ENCODE measurements around the gene IAPP.
A peak's percentile ranks its signal among the peaks of the same experiment; 100 is the strongest.
"Not testable (repeated sequence)": the region's sequence is repeated elsewhere in the genome, so short reads cannot be mapped to it uniquely, and the experiment has no call there.

IAPP gene

DNA sequence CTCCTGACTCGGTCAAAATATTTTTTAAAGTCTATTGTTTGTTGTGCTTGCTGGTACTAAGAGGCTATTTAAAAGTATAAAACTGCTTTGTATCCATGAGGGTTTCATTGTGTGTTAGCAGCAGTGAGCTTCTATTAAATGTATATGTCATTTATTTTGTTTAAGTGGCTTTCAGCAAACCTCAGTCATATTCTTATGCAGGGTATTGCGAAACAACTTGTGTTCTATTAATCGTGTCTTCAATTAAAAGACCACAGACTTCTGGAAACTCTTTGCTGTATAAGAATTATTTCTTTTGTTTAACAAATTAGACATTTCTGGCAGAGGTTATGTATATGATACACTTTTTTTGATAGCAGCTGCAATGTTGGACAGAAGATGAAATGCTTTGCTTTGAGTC is 6.5 kb downstream of the IAPP start:
- no peak overlapping the region for H3K27ac ChIP-seq (ENCODE audit: insufficient read depth in 1 of 2, low read depth in 1 of 2, low read length in 2 of 2, poor library complexity in 1 of 2, severe bottlenecking in 2 of 2)
- no peak for DNase-seq
- ChIA-PET CTCF (no interaction called here), POLR2A (no interaction called here)
- no peaks in the 10 kb centered on the region for H3K36me3 ChIP-seq (ENCODE audit: control insufficient read depth in 4 of 4, insufficient read depth in 4 of 4, low read length in 3 of 4)
- no peaks in the 10 kb centered on the region for H3K4me1 ChIP-seq (ENCODE audit: control extremely low read depth in 1 of 4, control insufficient read depth in 4 of 4, insufficient read depth in 4 of 4, low read length in 3 of 4)
- H3K4me3 ChIP-seq (ENCODE audit: control insufficient read depth in 1 of 7, extremely low read depth in 1 of 7, insufficient read depth in 4 of 7, low read depth in 2 of 7, low read length in 6 of 7) = no peak overlapping the region
- no peaks in the 10 kb centered on the region for H3K27me3 ChIP-seq (replicated peaks in 2 of 5; ENCODE audit: control insufficient read depth in 4 of 5, insufficient read depth in 5 of 5, low read length in 4 of 5)
- H3K9me3 ChIP-seq (ENCODE audit: control extremely low read depth in 1 of 5, control insufficient read depth in 4 of 5, insufficient read depth in 2 of 5, low read depth in 1 of 5, low read length in 4 of 5) = no peaks in the 10 kb centered on the region
- 100% methylated on average over 1 of the region's 3 CpGs for WGBS (ENCODE audit: insufficient coverage)

DNA sequence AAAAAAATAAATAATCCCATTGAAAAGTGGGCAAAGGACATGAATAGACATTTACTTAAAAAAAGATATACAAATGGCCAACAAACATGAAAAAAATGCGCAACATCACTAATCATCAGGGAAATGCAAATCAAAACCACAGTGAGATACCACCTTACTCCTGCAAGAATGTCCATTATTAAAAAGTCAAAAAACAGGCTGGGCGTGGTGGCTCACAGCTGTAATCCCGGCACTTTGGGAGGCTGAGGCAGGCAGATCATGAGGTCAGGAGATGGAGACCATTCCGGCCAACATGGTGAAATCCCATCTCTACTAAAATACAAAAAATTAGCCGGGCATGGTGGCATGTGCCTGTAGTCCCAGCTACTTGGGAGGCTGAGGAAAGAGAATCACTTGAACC is 8.6 kb downstream of the IAPP start:
- POLR2A ChIA-PET; H3K36me3 ChIP-seq (ENCODE audit: control insufficient read depth in 4 of 4, insufficient read depth in 4 of 4, low read length in 3 of 4); H3K27ac ChIP-seq (ENCODE audit: insufficient read depth in 1 of 2, low read depth in 1 of 2, low read length in 2 of 2, poor library complexity in 1 of 2, severe bottlenecking in 2 of 2); H3K4me1 ChIP-seq (ENCODE audit: control extremely low read depth in 1 of 4, control insufficient read depth in 4 of 4, insufficient read depth in 4 of 4, low read length in 3 of 4); H3K4me3 ChIP-seq (ENCODE audit: control insufficient read depth in 1 of 7, extremely low read depth in 1 of 7, insufficient read depth in 4 of 7, low read depth in 2 of 7, low read length in 6 of 7); DNase-seq; CTCF ChIA-PET; H3K27me3 ChIP-seq (replicated peaks in 2 of 5; ENCODE audit: control insufficient read depth in 4 of 5, insufficient read depth in 5 of 5, low read length in 4 of 5); H3K9me3 ChIP-seq (ENCODE audit: control extremely low read depth in 1 of 5, control insufficient read depth in 4 of 5, insufficient read depth in 2 of 5, low read depth in 1 of 5, low read length in 4 of 5): not testable (repeated sequence)
- WGBS (ENCODE audit: insufficient coverage) = 94% methylated on average over 4 of the region's 5 CpGs

- Histone ChIP-seq H3K27ac (ENCODE audit: insufficient read depth in 1 of 2, low read depth in 1 of 2, low read length in 2 of 2, poor library complexity in 1 of 2, severe bottlenecking in 2 of 2) (no peak overlapping the region), H3K4me1 (ENCODE audit: control extremely low read depth in 1 of 4, control insufficient read depth in 4 of 4, insufficient read depth in 4 of 4, low read length in 3 of 4) (no peaks in the 10 kb centered on the region), H3K36me3 (ENCODE audit: control insufficient read depth in 4 of 4, insufficient read depth in 4 of 4, low read length in 3 of 4) (no peaks in the 10 kb centered on the region), H3K4me3 (ENCODE audit: control insufficient read depth in 1 of 7, extremely low read depth in 1 of 7, insufficient read depth in 4 of 7, low read depth in 2 of 7, low read length in 6 of 7) (no peak overlapping the region), H3K27me3 (replicated peaks in 2 of 5; ENCODE audit: control insufficient read depth in 4 of 5, insufficient read depth in 5 of 5, low read length in 4 of 5) (no peaks in the 10 kb centered on the region), H3K9me3 (ENCODE audit: control extremely low read depth in 1 of 5, control insufficient read depth in 4 of 5, insufficient read depth in 2 of 5, low read depth in 1 of 5, low read length in 4 of 5) (no peaks in the 10 kb centered on the region)
- DNase-seq = no peak
- ChIA-PET CTCF (no interaction called here), POLR2A (no interaction called here)
- 50% methylated on average over 2 of the region's 2 CpGs for WGBS (ENCODE audit: insufficient coverage)
Measured at GRCh38 chr12:21384261-21384660, 11.6 kb downstream of the IAPP start.

GRCh38 chr12:21387174-21387573 is 14.5 kb downstream of the IAPP start:
- no peaks in the 10 kb centered on the region for H3K4me1 ChIP-seq (ENCODE audit: control extremely low read depth in 1 of 4, control insufficient read depth in 4 of 4, insufficient read depth in 4 of 4, low read length in 3 of 4)
- no peak overlapping the region for H3K4me3 ChIP-seq (ENCODE audit: control insufficient read depth in 1 of 7, extremely low read depth in 1 of 7, insufficient read depth in 4 of 7, low read depth in 2 of 7, low read length in 6 of 7)
- no peak for DNase-seq
- no peaks in the 10 kb centered on the region for H3K36me3 ChIP-seq (ENCODE audit: control insufficient read depth in 4 of 4, insufficient read depth in 4 of 4, low read length in 3 of 4)
- no peak overlapping the region for H3K27ac ChIP-seq (ENCODE audit: insufficient read depth in 1 of 2, low read depth in 1 of 2, low read length in 2 of 2, poor library complexity in 1 of 2, severe bottlenecking in 2 of 2)
- ChIA-PET CTCF (no interaction called here), POLR2A (no interaction called here)
- 96% methylated on average over 3 of the region's 3 CpGs for WGBS (ENCODE audit: insufficient coverage)
- H3K27me3 ChIP-seq (replicated peaks in 2 of 5; ENCODE audit: control insufficient read depth in 4 of 5, insufficient read depth in 5 of 5, low read length in 4 of 5) = no peaks in the 10 kb centered on the region
- H3K9me3 ChIP-seq (ENCODE audit: control extremely low read depth in 1 of 5, control insufficient read depth in 4 of 5, insufficient read depth in 2 of 5, low read depth in 1 of 5, low read length in 4 of 5) = no peaks in the 10 kb centered on the region

DNA sequence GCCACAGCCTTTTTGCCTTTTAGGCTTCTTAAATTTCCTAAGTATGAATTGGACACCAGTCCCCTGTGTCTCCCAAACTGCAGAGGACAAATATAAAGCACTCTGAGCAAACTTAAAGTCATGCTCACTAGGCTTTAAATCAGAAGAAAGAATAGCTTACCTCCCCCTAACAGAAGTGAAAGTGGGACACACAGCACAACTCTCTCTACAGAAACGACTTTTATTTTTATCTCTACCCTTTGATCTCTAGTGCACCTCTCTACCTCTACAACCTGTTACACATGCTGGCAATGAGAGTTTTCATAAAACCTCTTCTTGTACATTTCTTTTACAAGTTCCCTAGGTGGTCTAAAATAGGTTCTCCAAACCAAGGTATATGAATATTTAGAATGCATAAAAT is 19.7 kb downstream of the IAPP start:
- WGBS (ENCODE audit: insufficient coverage) = no CpG with 5 or more reads among the region's 1 CpG
- Histone ChIP-seq H3K36me3 (ENCODE audit: control insufficient read depth in 4 of 4, insufficient read depth in 4 of 4, low read length in 3 of 4) (no peaks in the 10 kb centered on the region), H3K4me3 (ENCODE audit: control insufficient read depth in 1 of 7, extremely low read depth in 1 of 7, insufficient read depth in 4 of 7, low read depth in 2 of 7, low read length in 6 of 7) (no peak overlapping the region), H3K27me3 (replicated peaks in 2 of 5; ENCODE audit: control insufficient read depth in 4 of 5, insufficient read depth in 5 of 5, low read length in 4 of 5) (no peaks in the 10 kb centered on the region), H3K4me1 (ENCODE audit: control extremely low read depth in 1 of 4, control insufficient read depth in 4 of 4, insufficient read depth in 4 of 4, low read length in 3 of 4) (no peaks in the 10 kb centered on the region), H3K9me3 (ENCODE audit: control extremely low read depth in 1 of 5, control insufficient read depth in 4 of 5, insufficient read depth in 2 of 5, low read depth in 1 of 5, low read length in 4 of 5) (no peaks in the 10 kb centered on the region), H3K27ac (ENCODE audit: insufficient read depth in 1 of 2, low read depth in 1 of 2, low read length in 2 of 2, poor library complexity in 1 of 2, severe bottlenecking in 2 of 2) (no peak overlapping the region)
- POLR2A ChIA-PET = no interaction called here
- CTCF ChIA-PET = no interaction called here
- no peak for DNase-seq

GRCh38 chr12:21394828-21395626 is 22.3 kb downstream of the IAPP start:
- POLR2A ChIA-PET; DNase-seq; CTCF ChIA-PET; H3K9me3 ChIP-seq (ENCODE audit: control extremely low read depth in 1 of 5, control insufficient read depth in 4 of 5, insufficient read depth in 2 of 5, low read depth in 1 of 5, low read length in 4 of 5); H3K4me3 ChIP-seq (ENCODE audit: control insufficient read depth in 1 of 7, extremely low read depth in 1 of 7, insufficient read depth in 4 of 7, low read depth in 2 of 7, low read length in 6 of 7); H3K36me3 ChIP-seq (ENCODE audit: control insufficient read depth in 4 of 4, insufficient read depth in 4 of 4, low read length in 3 of 4); H3K4me1 ChIP-seq (ENCODE audit: control extremely low read depth in 1 of 4, control insufficient read depth in 4 of 4, insufficient read depth in 4 of 4, low read length in 3 of 4); H3K27me3 ChIP-seq (replicated peaks in 2 of 5; ENCODE audit: control insufficient read depth in 4 of 5, insufficient read depth in 5 of 5, low read length in 4 of 5); H3K27ac ChIP-seq (ENCODE audit: insufficient read depth in 1 of 2, low read depth in 1 of 2, low read length in 2 of 2, poor library complexity in 1 of 2, severe bottlenecking in 2 of 2): not testable (repeated sequence)
- WGBS (ENCODE audit: insufficient coverage) = 99% methylated on average over 15 of the region's 28 CpGs

DNA sequence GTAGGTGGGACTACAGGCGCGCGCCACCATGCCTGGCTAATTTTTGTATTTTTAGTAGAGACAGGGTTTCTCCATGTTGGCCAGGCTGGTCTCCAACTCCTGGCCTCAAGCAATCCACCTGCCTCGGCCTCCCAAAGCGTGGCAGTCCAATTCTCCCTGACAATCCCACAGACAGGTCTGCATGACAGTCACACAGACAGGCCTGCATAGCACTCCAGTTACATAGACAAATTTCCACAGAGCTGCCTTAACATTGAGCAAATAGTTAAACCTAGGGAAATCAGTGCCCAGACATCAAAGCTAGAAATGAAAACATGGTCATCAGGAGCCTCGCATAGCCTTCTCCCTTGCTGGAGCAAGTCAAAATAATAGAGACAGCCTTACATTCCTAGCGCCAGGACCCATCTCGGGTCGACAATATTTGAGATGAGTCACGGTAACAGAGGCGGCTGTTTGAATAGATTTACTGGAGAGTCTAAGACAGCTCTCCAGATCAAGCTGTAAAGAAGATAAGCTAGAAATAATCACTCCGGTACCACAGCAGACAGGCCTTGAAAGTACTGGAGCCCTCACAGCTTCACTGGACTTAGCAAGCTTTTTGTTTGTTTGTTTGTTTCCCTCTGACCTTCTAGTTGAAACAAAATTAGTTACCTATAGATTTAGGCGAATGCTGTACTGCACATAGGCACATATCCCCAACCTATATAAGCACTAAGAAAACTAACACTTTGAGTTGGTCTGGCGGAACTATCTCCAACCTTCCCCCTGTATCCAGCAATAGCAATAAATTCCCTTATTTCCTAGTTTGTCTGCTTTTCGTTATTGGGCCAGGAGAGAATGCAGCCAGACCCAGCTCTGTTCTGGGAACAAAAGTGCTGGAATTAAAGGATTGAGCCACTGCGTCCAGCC is 40.9 kb downstream of the IAPP start:
- H3K27ac ChIP-seq (ENCODE audit: insufficient read depth in 1 of 2, low read depth in 1 of 2, low read length in 2 of 2, poor library complexity in 1 of 2, severe bottlenecking in 2 of 2) = peak overlapping the region in 1 of 2 experiments; percentile 36
- H3K9me3 ChIP-seq (ENCODE audit: control extremely low read depth in 1 of 5, control insufficient read depth in 4 of 5, insufficient read depth in 2 of 5, low read depth in 1 of 5, low read length in 4 of 5) = no peaks in the 10 kb centered on the region
- WGBS (ENCODE audit: insufficient coverage) = 98% methylated on average over 11 of the region's 16 CpGs
- no peak for DNase-seq
- CTCF ChIA-PET = no interaction called here
- POLR2A ChIA-PET = no interaction called here
- no peaks in the 10 kb centered on the region for H3K27me3 ChIP-seq (replicated peaks in 2 of 5; ENCODE audit: control insufficient read depth in 4 of 5, insufficient read depth in 5 of 5, low read length in 4 of 5)
- H3K4me3 ChIP-seq (ENCODE audit: control insufficient read depth in 1 of 7, extremely low read depth in 1 of 7, insufficient read depth in 4 of 7, low read depth in 2 of 7, low read length in 6 of 7) = no peak overlapping the region
- no peaks in the 10 kb centered on the region for H3K36me3 ChIP-seq (ENCODE audit: control insufficient read depth in 4 of 4, insufficient read depth in 4 of 4, low read length in 3 of 4)
- no peaks in the 10 kb centered on the region for H3K4me1 ChIP-seq (ENCODE audit: control extremely low read depth in 1 of 4, control insufficient read depth in 4 of 4, insufficient read depth in 4 of 4, low read length in 3 of 4)

Measured in common myeloid progenitor, CD34-positive (primary cell).